Effector CD8-positive, alpha-beta T cell (primary cell): ENCODE results near the gene DDO.
"Not testable (repeated sequence)": the region's sequence is repeated elsewhere in the genome, so short reads cannot be mapped to it uniquely, and the experiment has no call there.

Experiments
- DNase-seq: peaks from one replicate; lab custom pipeline; 2025; lab: John Stamatoyannopoulos, UW
- total RNA-seq, 4 experiments: gene quantifications; one replicate each; lab custom pipeline; 2026; lab: John Stamatoyannopoulos, UW

Gene DDO, protein sequence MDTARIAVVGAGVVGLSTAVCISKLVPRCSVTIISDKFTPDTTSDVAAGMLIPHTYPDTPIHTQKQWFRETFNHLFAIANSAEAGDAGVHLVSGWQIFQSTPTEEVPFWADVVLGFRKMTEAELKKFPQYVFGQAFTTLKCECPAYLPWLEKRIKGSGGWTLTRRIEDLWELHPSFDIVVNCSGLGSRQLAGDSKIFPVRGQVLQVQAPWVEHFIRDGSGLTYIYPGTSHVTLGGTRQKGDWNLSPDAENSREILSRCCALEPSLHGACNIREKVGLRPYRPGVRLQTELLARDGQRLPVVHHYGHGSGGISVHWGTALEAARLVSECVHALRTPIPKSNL
- 0 to 0.36 (median 0.12) reads per million in 4 experiments for total RNA-seq

DNA sequence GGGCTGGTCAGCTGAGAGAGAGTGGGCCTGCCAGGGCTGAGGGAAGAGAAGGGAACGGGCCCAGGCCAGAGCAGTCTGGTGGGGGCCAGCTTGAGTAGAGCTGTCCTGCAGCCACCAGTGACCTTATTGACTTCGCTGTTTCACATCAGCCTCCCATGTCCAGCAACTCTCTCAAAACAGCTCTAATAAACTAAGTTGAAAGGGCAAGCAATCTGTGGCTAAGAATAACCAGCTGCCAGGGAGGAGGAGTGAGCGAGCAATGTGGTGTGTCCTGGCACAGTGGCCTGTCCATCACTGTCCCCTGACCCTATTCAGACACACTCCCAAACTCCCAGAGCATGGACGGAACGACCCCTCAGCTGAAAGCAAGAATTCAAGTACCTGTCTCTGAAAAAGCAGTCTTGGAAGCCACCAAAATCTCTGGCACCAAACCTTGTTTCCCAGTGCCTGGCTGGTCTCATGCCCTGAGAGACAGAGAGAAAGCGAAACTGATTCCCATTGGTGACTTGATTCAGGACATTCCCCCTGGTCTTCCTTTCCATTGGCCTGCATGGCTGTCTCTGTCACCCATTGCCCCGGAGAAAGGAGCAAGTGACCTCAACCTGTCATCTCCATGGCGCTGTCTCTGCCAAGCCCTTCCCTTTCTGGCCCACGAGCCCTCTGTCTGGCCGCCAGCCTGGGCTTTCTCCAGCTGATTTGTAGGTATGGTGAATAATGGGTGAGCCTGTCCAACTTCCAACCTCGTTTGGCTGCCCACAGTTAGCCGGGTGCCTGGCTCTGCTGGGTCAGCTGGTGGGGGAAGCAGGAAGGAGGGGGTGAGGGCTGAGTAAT, at the start of gene DDO:
Gene DDO, minus strand, starts transcription at position 490 of the 831 bp plus-strand sequence. CDS start 2,113 bp downstream, outside the sequence.
- no peak for DNase-seq

DNA sequence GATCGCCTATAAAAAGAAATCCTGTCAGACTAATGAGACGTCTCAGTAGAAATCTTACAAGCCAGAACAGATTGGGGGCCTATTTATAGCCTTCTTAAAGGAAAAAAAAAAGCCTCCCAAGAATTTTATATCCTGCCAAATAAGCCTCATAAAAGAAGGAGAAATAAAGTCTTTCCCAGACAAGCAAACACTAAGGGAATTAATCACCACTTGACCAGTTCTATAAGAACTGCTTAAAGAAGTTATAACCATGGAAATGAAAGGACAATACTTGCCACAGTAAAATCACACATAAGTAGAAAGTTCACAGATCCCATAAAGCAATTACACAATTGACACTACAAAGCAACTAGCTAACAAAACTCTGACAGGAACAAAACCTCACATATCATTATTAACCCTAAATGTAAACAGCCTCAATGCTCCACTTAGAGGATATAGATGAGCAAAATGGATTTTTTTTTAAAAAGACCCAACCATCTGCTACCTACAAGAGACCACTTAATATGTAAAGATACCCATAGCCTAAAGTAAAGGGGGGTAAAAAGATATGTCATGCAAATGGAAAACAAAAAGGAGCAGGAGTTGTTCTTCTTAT, 47.6 kb upstream of the DDO start:
- no peak for DNase-seq

DNA sequence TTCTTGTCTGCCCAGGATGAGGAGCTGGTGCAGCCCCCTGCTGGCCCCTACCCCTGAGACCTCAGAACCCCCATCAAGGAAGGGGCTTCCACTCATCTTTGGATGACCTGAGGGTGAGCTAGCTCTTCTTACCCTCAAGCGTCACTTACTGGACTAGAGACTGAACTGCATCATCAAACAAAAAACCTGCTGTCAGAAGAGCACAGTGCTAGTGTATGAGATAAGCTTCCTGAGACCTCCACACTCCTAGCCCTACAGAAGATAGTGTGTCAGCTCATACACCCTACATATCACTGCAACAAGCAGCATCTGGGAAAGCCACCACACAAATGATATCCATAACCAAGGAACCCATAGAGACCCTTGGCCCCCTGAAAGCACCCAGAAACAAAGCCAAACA, 46.0 kb upstream of the DDO start:
- DNase-seq, result no peak

DNA sequence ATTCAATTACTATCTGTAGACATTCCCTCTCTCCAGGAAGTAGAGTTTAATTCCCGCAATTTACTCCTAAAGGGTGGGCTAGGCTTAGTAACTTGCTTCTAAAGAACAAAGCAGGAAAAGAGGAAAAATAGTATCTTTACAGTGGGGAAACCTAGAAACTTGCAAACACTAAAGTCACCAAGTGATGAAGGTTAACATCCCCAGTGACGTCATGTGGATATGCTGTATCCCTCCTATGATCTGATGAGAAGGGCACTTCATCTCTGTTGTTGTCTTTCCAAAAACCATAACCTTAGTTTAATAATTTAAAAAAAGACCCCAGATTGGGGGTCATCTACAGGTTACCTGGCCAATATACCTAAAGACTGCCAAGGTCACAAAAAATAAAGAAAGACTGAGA, 43.8 kb upstream of the DDO start:
- no peak for DNase-seq

DNA sequence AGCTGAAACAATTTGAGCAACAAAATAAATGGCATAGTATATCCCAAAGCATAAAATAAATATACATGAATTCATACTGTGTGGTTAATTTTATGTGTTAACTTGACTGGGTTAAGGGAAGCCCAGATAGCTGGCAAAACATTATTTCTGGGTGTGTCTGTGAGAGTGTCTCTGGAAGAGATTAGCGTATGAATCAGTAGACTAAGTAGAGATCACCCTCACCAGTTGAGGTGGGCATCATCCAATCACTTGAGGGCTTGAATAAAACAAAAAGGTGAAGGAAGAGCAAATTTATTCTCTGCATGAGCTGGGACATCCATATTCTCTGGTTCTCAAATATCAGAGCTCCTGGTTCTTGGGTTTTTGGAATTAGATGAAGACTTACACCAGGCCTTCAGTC, 43.1 kb upstream of the DDO start:
- no peak for DNase-seq

DNA sequence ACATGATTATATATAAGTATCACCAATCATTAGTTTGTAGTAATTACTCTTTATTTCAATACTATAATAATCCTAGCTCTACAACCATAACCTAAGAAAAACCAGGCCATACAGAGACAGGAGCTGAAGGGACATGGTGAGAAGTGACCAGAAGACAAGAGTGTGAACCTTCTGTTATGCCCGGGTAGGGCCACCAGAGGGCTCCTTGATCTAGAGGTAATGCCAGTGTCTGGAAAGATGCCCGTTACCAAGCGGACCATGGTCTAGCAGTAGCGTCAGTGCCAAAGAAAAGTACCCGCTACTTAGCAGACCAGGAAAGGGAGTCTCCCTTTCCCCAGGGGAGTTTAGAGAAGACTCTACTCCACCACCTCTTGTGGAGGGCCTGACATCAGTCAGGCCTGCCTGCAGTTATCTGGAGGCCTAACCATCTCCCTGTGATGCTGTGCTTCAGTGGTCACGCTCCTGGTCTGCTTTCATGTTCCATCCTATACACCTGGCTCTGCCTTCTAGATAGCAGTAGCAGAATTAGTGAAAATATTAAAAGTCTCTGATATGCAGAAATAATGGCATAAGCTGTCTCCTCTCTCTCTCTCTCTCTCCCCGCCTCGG, 42.3 kb upstream of the DDO start:
- not testable (repeated sequence) for DNase-seq

DNA sequence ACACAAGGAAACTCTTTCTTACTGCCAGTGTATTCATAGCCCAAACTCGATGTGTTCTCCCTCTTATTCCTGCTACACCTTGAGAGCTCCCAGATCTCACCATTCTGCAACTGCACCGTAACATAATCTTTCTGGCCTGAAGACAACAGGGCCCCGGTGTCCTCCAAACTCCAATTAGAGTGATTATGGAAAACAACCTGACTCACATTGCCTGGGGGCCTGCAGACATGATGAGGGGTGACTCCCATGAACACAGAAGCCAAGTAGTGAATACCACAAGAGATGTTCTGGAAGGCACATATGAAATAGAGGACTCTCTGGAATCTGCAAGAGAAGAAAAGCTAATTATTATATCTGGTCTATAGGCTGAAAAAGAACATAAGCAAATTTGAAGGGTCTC, 41.3 kb upstream of the DDO start:
- no peak for DNase-seq

DNA sequence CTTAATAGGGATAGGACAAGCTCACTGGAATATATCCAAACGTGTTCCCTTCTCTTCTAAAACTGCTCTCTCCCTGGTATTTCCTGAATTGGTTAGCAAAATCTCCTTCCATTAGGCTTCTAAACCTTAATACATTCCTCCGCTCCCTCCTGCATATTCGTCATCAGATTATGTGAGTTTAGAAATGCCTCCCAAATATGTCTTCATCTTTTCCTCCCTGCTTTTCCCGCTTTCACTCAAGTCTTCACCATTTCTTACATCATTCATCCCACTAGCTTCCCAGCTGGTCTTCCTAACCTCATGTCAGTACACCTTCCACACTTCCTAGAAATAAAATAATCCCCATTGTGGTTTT, 34.1 kb upstream of the DDO start:
- DNase-seq, result no peak

DNA sequence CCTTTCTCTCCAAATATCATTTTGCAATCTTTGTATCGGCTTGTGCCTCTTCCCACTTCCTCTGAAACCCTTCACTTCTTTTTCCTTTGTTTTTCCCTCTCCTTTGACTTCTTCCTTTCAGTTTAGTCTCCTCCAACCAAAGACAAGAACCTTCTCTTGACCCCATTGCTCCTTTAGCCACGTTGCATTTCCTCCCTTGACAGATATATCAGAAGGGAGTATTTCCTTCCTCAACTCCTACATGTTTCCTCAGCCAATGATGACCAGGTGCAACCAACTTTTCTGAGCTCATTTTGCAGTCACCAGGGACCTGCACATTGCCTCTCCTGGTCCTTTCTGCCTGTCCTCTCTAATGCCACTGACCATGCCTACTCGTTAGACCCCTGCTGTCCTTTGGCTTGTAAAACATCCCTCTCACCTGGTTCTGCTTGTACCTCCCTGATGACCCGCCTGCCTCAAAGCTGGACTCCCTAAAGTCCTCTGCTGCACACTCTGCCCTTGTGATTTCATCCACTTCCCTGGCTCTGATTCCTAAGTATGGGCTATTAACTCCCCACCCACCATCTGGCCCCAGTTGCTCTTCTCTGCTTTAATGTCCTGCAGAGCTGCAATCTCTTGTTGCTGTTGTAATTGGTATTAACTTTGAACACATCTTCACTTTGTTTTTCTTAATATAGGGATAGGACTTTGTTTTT, 33.6 kb upstream of the DDO start:
- DNase-seq, result no peak

DNA sequence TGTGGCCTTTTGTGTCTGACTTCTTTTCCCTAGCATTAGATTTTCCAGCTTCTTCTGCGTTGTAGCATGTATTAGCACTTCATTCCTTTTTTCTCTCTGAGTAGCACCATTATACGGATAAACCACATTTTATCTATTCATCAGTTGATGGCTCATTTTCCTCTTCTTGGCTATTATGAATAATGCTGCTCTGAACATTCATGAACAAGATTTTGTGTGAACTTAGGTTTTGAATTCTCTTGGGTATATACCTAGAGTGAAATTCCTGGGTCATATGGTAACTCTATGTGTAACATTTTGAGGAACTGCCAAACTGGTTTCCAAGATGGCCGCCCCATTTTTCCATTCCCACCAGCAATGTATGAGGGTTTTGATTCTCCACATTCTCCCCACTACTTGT, 32.4 kb upstream of the DDO start:
- no peak for DNase-seq

DNA sequence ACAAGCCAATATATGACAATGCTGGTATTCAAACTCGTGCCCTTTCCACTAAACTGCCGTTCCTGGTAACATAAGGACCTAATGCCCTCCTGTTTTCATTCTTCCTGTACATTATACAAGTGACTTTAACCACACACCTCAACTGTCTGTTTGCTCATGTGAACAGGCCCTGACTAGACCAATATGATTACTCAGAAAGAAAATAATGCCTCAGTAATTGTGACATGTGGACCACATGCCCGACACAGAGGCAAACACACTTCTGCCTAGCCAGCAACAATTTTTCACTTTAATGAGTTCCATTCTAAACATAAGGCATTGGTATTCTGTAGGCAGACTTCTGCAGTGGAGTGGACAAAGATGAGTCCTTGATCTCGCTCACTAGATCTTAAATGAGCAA, 31.0 kb upstream of the DDO start:
- no peak for DNase-seq

DNA sequence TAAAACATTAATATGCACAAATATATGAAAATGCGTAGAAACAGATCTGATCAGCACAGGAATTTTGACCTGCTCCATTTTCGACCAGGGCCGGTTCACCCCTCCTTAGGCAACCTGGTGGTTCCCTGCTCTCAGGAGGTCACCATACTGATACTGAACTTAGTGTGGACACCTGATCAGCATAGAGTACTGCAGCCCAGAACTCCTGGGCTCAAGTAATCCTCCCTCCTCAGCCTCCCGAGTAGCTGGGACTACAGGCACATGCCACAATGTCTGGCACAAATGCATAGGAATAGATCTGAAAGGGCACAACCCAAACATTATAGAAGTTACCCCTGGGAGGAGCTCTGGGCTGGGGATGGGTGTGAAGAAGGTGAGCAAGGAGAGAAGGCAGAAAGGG, 24.7 kb upstream of the DDO start:
- DNase-seq, result no peak

DNA sequence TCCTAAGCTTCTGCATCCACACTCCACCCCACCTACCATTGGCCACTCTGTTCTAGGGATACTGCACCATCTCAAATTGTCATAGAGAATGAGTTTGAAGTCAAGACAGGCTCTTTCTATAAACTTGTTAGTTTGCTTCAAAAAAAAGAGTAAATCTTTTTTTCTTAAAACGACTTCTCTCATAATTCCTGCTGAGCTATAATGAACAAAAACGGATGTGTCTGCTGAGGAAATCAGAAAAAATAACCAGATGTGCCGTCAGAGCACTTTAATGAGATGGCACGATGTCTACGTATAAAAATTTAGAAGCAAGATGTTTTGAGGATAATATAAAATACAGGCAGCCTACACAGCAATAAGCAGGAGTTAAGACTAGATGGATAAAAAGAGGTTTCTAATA, 24.0 kb upstream of the DDO start:
- DNase-seq, result no peak

DNA sequence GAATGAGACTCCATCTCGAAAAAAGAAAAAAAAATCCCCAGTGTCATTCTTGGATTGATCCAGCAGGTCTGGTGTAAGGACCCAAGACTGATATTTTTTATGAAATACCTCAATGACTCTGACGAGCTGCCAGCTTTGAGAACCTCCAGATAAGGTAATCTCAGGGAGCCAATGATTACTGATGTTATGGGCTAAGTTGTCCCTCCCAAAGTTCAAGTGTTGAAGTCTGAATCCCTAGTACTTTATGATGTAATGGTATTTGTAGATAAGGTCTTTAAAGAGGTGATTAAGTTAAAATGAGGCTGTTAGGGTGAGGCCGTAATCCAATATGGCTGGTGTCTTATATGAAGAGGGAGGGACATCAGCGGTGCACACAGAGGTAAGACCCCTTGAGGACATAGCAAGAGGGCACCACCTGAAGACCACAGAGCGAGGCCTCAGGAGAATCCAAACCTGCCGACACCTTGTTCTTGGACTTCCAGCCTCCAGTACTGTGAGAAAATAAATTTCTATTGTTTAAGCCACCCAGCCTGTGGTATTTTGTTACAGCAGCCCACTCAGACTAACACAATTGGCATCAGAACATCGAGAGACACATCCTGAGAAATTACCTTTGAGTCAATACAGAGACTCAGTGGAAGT, 19.7 kb upstream of the DDO start:
- DNase-seq, result no peak

DNA sequence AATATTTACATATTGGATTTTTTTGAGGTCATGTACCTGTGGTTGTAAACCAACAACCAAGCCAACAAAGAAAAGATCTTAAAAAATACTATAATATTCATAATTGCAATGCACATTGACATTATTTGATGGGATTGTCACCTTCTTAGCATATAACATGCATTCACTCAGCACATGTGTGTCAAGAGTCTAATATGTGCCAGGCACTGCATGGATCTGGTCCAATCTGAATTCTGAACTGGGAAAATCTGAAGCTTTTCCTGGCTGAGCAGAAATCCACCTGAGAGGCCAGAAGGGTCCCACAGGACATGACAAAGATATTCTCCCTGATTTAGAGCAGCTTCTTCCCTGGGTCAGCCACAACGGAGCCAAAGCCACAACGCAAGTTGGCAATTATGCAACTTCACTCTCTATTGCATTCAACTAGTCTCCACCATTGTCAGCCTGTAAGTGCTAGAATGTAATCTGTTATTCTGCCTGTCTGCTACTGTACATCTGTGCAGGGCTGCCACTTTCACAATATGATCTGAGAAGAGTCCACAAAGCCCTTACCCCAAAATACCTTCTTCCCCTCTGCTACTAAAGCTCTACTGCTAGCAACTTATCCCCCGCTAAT, 17.0 kb upstream of the DDO start:
- no peak for DNase-seq

DNA sequence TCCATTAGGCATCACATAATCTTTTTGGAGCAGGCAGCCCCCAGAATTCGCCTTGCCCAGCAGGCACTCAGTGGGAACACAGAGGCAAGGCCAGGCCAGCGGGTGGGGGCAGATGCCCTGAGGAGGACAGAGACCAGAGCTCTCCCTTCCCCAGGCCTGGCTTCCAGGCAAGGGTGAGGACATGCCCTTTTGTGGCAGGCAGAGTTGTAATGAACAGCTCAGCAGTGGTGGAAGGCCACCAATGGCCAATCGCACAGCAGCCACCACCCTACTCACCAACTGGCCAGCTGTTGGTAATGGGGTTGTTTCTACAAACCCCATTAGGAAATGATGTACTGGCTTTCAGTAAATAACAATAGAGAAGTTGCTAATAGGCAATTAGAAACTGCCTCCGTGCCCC, 15.4 kb upstream of the DDO start:
- DNase-seq, result no peak

DNA sequence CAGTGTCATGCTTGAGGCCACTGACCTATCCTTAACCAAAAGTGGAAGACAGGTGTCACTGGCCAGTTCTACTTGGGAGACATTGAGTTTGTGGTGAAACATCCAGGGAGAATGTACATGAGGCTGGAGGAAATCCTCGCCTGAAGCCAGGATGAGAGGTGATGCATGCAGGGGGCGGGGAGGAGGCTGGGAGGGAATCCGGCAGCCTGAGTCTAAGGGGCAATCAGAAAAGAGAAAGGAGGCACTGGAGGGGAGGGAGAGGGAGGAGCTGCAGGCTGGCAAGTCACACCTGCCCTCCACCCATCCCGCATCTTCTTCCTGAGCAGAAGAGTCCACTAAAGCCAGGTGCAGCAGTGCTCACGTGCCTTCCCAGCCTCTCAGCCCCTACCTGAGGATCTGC, 14.9 kb upstream of the DDO start:
- no peak for DNase-seq

DNA sequence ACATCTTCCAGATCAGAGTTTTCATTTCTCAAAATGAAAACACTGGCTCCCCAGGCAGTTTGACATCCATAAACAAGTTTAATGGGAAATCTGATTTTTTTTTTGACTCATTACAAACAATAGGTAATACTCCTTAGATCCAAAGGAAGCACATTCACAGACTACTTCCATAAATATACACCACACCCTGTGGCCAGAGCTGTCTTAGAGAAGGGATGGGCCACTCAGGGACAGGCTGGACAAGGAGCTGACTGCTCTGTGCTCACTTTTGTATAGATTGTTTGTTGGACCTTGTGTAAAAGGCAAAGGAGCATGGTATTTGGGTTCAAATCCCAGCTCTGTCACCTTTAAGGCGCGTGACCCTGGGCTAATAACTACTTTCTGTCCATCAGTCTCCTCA, 12.8 kb upstream of the DDO start:
- no peak for DNase-seq

DNA sequence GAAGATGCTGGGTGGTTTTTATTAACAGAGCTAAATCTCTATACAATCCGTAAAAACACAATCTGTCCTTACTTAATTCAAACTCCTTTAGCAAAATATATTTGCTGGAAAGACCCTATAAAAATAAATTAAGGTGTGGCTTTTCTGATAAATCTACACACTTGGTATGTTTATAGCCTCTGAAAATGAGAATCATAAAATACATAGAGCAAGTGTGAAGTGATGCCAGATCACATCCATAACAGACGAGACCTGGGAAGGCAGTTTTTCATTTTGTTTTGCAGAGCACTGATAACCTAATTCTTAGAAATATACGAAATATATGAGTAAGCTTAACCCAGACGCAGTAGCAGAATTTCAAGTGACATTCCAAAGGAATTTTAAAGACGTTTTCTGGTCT, 10.4 kb upstream of the DDO start:
- no peak for DNase-seq

DNA sequence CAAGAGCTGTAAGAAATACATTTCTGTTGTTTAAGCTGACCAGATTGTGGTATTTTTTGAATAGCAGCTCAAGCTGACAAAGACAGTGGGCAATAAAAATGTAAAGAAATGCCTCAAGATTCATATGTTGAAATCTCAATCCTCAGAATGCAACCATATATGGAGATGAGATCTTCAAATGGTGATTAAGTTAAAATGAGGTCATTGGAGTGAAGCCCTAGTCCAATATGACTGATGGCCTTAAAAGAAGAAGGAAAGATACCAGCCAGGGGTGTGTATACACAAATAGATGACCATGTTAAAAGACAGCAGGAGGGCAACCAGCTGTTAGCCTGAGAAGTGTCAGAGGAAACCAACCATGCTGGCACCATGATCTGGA, 7.1 kb upstream of the DDO start:
- no peak for DNase-seq
